ENCODE measurements around the gene BBIP1.

BBIP1 gene

GRCh38 chr10:110947061-110947595 is 28.1 kb upstream of the BBIP1 start:
- TF ChIP-seq CTCF (IDR thresholded peaks at IDR 0.05; ENCODE audit: extremely low read depth, insufficient read depth, missing control alignments): no peak
- no peak for DNase-seq (ENCODE audit: low spot score)
- in situ Hi-C loops (cut with MboI; ENCODE audit: low pct_unique_long_range_greater_than_20kb, low sequenced_read_pairs, unreplicated experiment): no loop called here

GRCh38 chr10:110946496-110946895 is 27.5 kb upstream of the BBIP1 start:
- DNase-seq (ENCODE audit: low spot score): no peak
- no peak for TF ChIP-seq CTCF (IDR thresholded peaks at IDR 0.05; ENCODE audit: extremely low read depth, insufficient read depth, missing control alignments)
- in situ Hi-C loops (cut with MboI; ENCODE audit: low pct_unique_long_range_greater_than_20kb, low sequenced_read_pairs, unreplicated experiment): no loop called here

- no peak for DNase-seq (ENCODE audit: low spot score)
- TF ChIP-seq CTCF (IDR thresholded peaks at IDR 0.05; ENCODE audit: extremely low read depth, insufficient read depth, missing control alignments): no peak
- in situ Hi-C loops (cut with MboI; ENCODE audit: low pct_unique_long_range_greater_than_20kb, low sequenced_read_pairs, unreplicated experiment): no loop called here
Measured at GRCh38 chr10:110944792-110945396, 25.9 kb upstream of the BBIP1 start.

GRCh38 chr10:110939419-110939818 is 20.4 kb upstream of the BBIP1 start:
- TF ChIP-seq CTCF (IDR thresholded peaks at IDR 0.05; ENCODE audit: extremely low read depth, insufficient read depth, missing control alignments): no peak
- in situ Hi-C loops (cut with MboI; ENCODE audit: low pct_unique_long_range_greater_than_20kb, low sequenced_read_pairs, unreplicated experiment): no loop called here
- DNase-seq (ENCODE audit: low spot score): no peak

GRCh38 chr10:110936757-110937156 is 17.8 kb upstream of the BBIP1 start:
- no peak for DNase-seq (ENCODE audit: low spot score)
- in situ Hi-C loops (cut with MboI; ENCODE audit: low pct_unique_long_range_greater_than_20kb, low sequenced_read_pairs, unreplicated experiment): no loop called here
- no peak for TF ChIP-seq CTCF (IDR thresholded peaks at IDR 0.05; ENCODE audit: extremely low read depth, insufficient read depth, missing control alignments)

- in situ Hi-C loops (cut with MboI; ENCODE audit: low pct_unique_long_range_greater_than_20kb, low sequenced_read_pairs, unreplicated experiment): no loop called here
- TF ChIP-seq CTCF (IDR thresholded peaks at IDR 0.05; ENCODE audit: extremely low read depth, insufficient read depth, missing control alignments): no peak
Measured at GRCh38 chr10:110932505-110933180, 13.7 kb upstream of the BBIP1 start.

More at GRCh38 chr10:110932505-110933180, 13.7 kb upstream of the BBIP1 start:
- no peak for DNase-seq (ENCODE audit: low spot score)

Data from GM13977 (cell line).